H1 (cell line): ENCODE data around the gene CRYBG1. TPM values are rescaled to one million over a fixed set of nuclear protein-coding genes. Genes with fewer than 3 reads are reported as not detected.

Source experiments
- CTCF ChIA-PET: fragments of 300-600 bp; sonication (Branson Sonifier 250); formaldehyde crosslinking; loops from one replicate; lab custom pipeline; 2021; ENCODE audit not compliant: partially characterized antibody; lab: Charles Lee
- POLR2A ChIA-PET: fragments of 300-600 bp; sonication (Branson Sonifier 250); formaldehyde crosslinking; loops from one replicate; lab custom pipeline; 2021; ENCODE audit warnings: inconsistent platforms; ENCODE audit not compliant: partially characterized antibody; lab: Charles Lee
- DNase-seq, 2 experiments: peaks; one replicate each; pipeline versions ENCODE4 v3.0.0 to v3.0.0-alpha.2; 2010 to 2022; ENCODE audit warnings: low spot score in 2 of 2, low read depth in 1 of 2, mixed read lengths in 1 of 2
- FAIRE-seq: peaks from 2 replicates; lab custom pipeline; 2011; peaks lifted over from hg19 to GRCh38; lab: Jason Lieb, UNC
- H2AFZ ChIP-seq: 2 replicates; pipeline ENCODE4 v1.8.1; 2012; ENCODE audit warnings: low read length, inconsistent platforms
- H2AK5ac ChIP-seq: 2 replicates; pipeline ENCODE4 v1.6.1; 2013; ENCODE audit warnings: low read depth, low read length
- H2BK120ac ChIP-seq: replicated peaks from 2 replicates; pipeline ENCODE3; 2013; ENCODE audit warnings: low read depth, low read length, inconsistent platforms
- H2BK12ac ChIP-seq: 2 replicates; pipeline ENCODE4 v1.6.1; 2013; ENCODE audit warnings: low read depth, low read length
- H2BK15ac ChIP-seq: 2 replicates; pipeline ENCODE4 v1.6.1; 2013; ENCODE audit warnings: low read length
- H2BK20ac ChIP-seq: 2 replicates; pipeline ENCODE4 v1.6.1; 2013; ENCODE audit warnings: low read length
- H2BK5ac ChIP-seq: 2 replicates; pipeline ENCODE4 v1.6.1; 2013; ENCODE audit warnings: low read depth, low read length
- H3K14ac ChIP-seq: 2 replicates; pipeline ENCODE4 v1.6.1; 2013; ENCODE audit warnings: inconsistent platforms; ENCODE audit not compliant: insufficient read length
- H3K18ac ChIP-seq: 2 replicates; pipeline ENCODE4 v1.6.1; 2013; ENCODE audit warnings: low read length; ENCODE audit errors: extremely low read depth
- H3K23ac ChIP-seq: 2 replicates; pipeline ENCODE4 v1.6.1; 2013; ENCODE audit warnings: inconsistent platforms; ENCODE audit not compliant: insufficient read length
- H3K23me2 ChIP-seq: 2 replicates; pipeline ENCODE4 v1.6.1; 2013; ENCODE audit warnings: low read depth, low read length
- H3K27ac ChIP-seq: 2 replicates; pipeline ENCODE4 v1.6.1; 2011; ENCODE audit warnings: low read depth, low read length, inconsistent platforms
- H3K27me3 ChIP-seq, 4 experiments: replicated peaks in 1 of 4; 1 replicate in 1 of 4; 2 replicates in 3 of 4; pipeline versions ENCODE4 v1.6.1 to v1.8.1; 2011 to 2013; ENCODE audit warnings: low read length in 3 of 4, mild to moderate bottlenecking in 3 of 4, inconsistent platforms in 2 of 4, mixed read lengths in 2 of 4, moderate library complexity in 1 of 4; ENCODE audit not compliant: control insufficient read depth in 3 of 4, insufficient read depth in 3 of 4; ENCODE audit errors: extremely low read depth in 1 of 4
- H3K36me3 ChIP-seq, 4 experiments: 2 replicates each; pipeline versions ENCODE4 v1.6.1 to v1.8.1; 2011 to 2013; ENCODE audit warnings: mild to moderate bottlenecking in 4 of 4, low read length in 3 of 4, moderate library complexity in 2 of 4, control low read depth in 1 of 4, inconsistent platforms in 1 of 4; ENCODE audit not compliant: insufficient read depth in 4 of 4, control insufficient read depth in 2 of 4
- H3K4ac ChIP-seq: replicated peaks from 2 replicates; pipeline ENCODE3; 2013; ENCODE audit warnings: low read length, low read depth, mixed read lengths, inconsistent platforms; ENCODE audit not compliant: insufficient read length
- H3K4me1 ChIP-seq, 4 experiments: replicated peaks in 1 of 4; 1 replicate in 1 of 4; 2 replicates in 3 of 4; pipeline versions ENCODE4 v1.6.1 to v1.8.1; 2011 to 2013; ENCODE audit warnings: low read length in 3 of 4, inconsistent platforms in 2 of 4, mixed read lengths in 1 of 4; ENCODE audit not compliant: insufficient read depth in 4 of 4, control insufficient read depth in 3 of 4
- H3K4me2 ChIP-seq, 2 experiments: 2 replicates each; pipeline versions ENCODE4 v1.6.1 to v1.8.1; 2011 to 2013; ENCODE audit warnings: low read depth in 2 of 2, low read length in 2 of 2, control low read depth in 1 of 2, inconsistent platforms in 1 of 2, mild to moderate bottlenecking in 1 of 2; ENCODE audit not compliant: insufficient read depth in 1 of 2
- H3K4me3 ChIP-seq, 4 experiments: fragments of 200-600, 300-600 bp in 1 of 4; sonication (generic), shearing (Covaris generic), sonication (Bioruptor Twin) in 1 of 4; 2 replicates each; pipeline versions ENCODE4 v1.5.1 to v1.8.1; 2011 to 2016; ENCODE audit warnings: low read length in 4 of 4, low read depth in 3 of 4, control low read depth in 2 of 4, inconsistent platforms in 2 of 4, mild to moderate bottlenecking in 2 of 4, mixed read lengths in 1 of 4, moderate library complexity in 1 of 4; ENCODE audit not compliant: insufficient read depth in 2 of 4; ENCODE audit errors: extremely low read depth in 1 of 4
- H3K56ac ChIP-seq: replicated peaks from 2 replicates; pipeline ENCODE3; 2013; ENCODE audit warnings: low read depth, mild to moderate bottlenecking, mixed read lengths, low read length, inconsistent platforms; ENCODE audit not compliant: insufficient read length
- H3K79me1 ChIP-seq: 2 replicates; pipeline ENCODE4 v1.6.1; 2013; ENCODE audit warnings: low read depth, low read length, control low read depth
- H3K79me2 ChIP-seq, 2 experiments: 2 replicates each; pipeline versions ENCODE4 v1.6.1 to v1.8.1; 2012 to 2013; ENCODE audit warnings: low read length in 2 of 2, mild to moderate bottlenecking in 2 of 2, inconsistent platforms in 1 of 2; ENCODE audit not compliant: insufficient read depth in 2 of 2, control insufficient read depth in 1 of 2
- H3K9ac ChIP-seq, 4 experiments: replicated peaks in 1 of 4; 1 replicate in 1 of 4; 2 replicates in 3 of 4; pipeline versions ENCODE4 v1.6.1 to v1.8.1; 2011 to 2013; ENCODE audit warnings: low read depth in 3 of 4, low read length in 3 of 4, control low read depth in 2 of 4, mild to moderate bottlenecking in 2 of 4, moderate library complexity in 2 of 4, inconsistent platforms in 1 of 4; ENCODE audit errors: extremely low read depth in 1 of 4
- H3K9me3 ChIP-seq, 2 experiments: 2 replicates each; pipeline versions ENCODE4 v1.6.1 to v1.8.1; 2012 to 2013; ENCODE audit warnings: mild to moderate bottlenecking in 2 of 2, moderate library complexity in 2 of 2, control low read depth in 1 of 2, inconsistent platforms in 1 of 2, low read depth in 1 of 2, low read length in 1 of 2, mixed read lengths in 1 of 2; ENCODE audit not compliant: insufficient read depth in 2 of 2
- H4K20me1 ChIP-seq, 2 experiments: replicated peaks in 1 of 2; 2 replicates each; pipeline versions ENCODE3 to v1.8.1; 2011 to 2013; ENCODE audit warnings: inconsistent platforms in 2 of 2, low read length in 2 of 2, mild to moderate bottlenecking in 1 of 2; ENCODE audit not compliant: insufficient read depth in 2 of 2, control insufficient read depth in 1 of 2
- H4K5ac ChIP-seq: 2 replicates; pipeline ENCODE4 v1.6.1; 2013; ENCODE audit warnings: low read length, low read depth, mixed read lengths, inconsistent platforms; ENCODE audit not compliant: insufficient read length
- H4K8ac ChIP-seq: 2 replicates; pipeline ENCODE4 v1.8.0; 2013; ENCODE audit warnings: mild to moderate bottlenecking, moderate library complexity, low read length, inconsistent platforms; ENCODE audit not compliant: insufficient read depth; ENCODE audit errors: extremely low read depth
- H4K91ac ChIP-seq: replicated peaks from 2 replicates; pipeline ENCODE3; 2013; ENCODE audit warnings: low read length, mixed read lengths, inconsistent platforms; ENCODE audit not compliant: insufficient read length
- GABPA ChIP-seq: IDR thresholded peaks from 2 replicates; pipeline ENCODE4 v1.6.1; 2011; ENCODE audit warnings: mild to moderate bottlenecking, low read length, moderate library complexity, borderline replicate concordance; ENCODE audit not compliant: insufficient read depth
- RBBP5 ChIP-seq: IDR thresholded peaks from 2 replicates; pipeline ENCODE4 v1.7.1; 2012; ENCODE audit warnings: low read depth, mild to moderate bottlenecking, inconsistent platforms, low read length, moderate library complexity, borderline replicate concordance
- RFX5 ChIP-seq: IDR thresholded peaks from 2 replicates; pipeline ENCODE4 v1.6.1; 2011; ENCODE audit warnings: low read depth, low read length, improper control_type of control experiment, borderline replicate concordance
- SIRT6 ChIP-seq: IDR thresholded peaks from one replicate; pipeline ENCODE4 v1.7.1; 2012; ENCODE audit warnings: low read length, inconsistent platforms
- SP1 ChIP-seq: IDR thresholded peaks from 2 replicates; pipeline ENCODE4 v1.6.1; 2011; ENCODE audit warnings: low read depth, low read length
- SRF ChIP-seq: IDR thresholded peaks from 2 replicates; pipeline ENCODE4 v1.6.1; 2011; ENCODE audit warnings: mild to moderate bottlenecking, low read depth, low read length, moderate library complexity
- TAF1 ChIP-seq: IDR thresholded peaks from 2 replicates; pipeline ENCODE4 v1.6.1; 2011; ENCODE audit warnings: mild to moderate bottlenecking, low read depth, low read length
- YY1 ChIP-seq: IDR thresholded peaks from 2 replicates; pipeline ENCODE4 v1.6.1; 2011; ENCODE audit warnings: low read depth, mild to moderate bottlenecking, low read length
- WGBS, 2 experiments: shearing (Covaris generic) in 1 of 2; methylation state at CpG; one replicate each; pipeline versions ENCODE4 v1.1.6 to v1.1.7; 2013 to 2015; ENCODE audit warnings: low lambda C conversion rate in 2 of 2, mixed read lengths in 2 of 2, inconsistent platforms in 1 of 2, low coverage in 1 of 2, missing lambda C conversion rate in 1 of 2; ENCODE audit not compliant: insufficient replicate concordance in 2 of 2, insufficient coverage in 1 of 2, insufficient read length in 1 of 2; ENCODE audit errors: extremely low coverage in 1 of 2, missing lambda C conversion rate in 1 of 2; 5-methylcytosine and 5-hydroxymethylcytosine counted together
- polyA plus RNA-seq, 7 experiments: library from polyadenylated mRNA; depleted of rRNA in 3 of 7; stranded (reverse) in 5 of 7; unstranded in 2 of 7; fragments of >200 nt in 5 of 7; fragments of 200-250 nt in 2 of 7; gene quantifications; 1 replicate in 5 of 7; 2 replicates in 1 of 7; 4 replicates in 1 of 7; pipeline versions ENCODE4 v1.2.1 to v1.2.3, GENCODE V29; 2011 to 2013; ENCODE audit warnings: missing spikeins in 2 of 7, mixed read lengths in 2 of 7
- total RNA-seq: library from RNA; stranded (reverse); fragmentation: NEBNext Ultra II Directional; extraction: Animal tissue kit (Norgen Biotek cat#: 25700); gene quantifications from 2 replicates; pipeline ENCODE4 v1.2.1, GENCODE V29; 2021
- TF ChIP-seq, protein P1 (sequence below), 3 experiments: IDR thresholded peaks; 1 replicate in 2 of 3; 2 replicates in 1 of 3; pipeline versions ENCODE4 v1.5.1 to v1.6.1; 2011; ENCODE audit warnings: low read length in 3 of 3, mild to moderate bottlenecking in 3 of 3, inconsistent platforms in 2 of 3, low read depth in 1 of 3, moderate library complexity in 1 of 3; ENCODE audit not compliant: insufficient read depth in 1 of 3; ENCODE audit errors: control extremely low read depth in 1 of 3
- TF ChIP-seq, protein P2 (sequence below): IDR thresholded peaks from 2 replicates; pipeline ENCODE4 v1.6.1; 2012; ENCODE audit warnings: low read length, inconsistent platforms

CRYBG1 gene
- total and polyA plus RNA-seq, 2 of the 8 experiments (the other 6 are each of a cell fraction or from before 2014, with no cell fraction given), result 2.2 to 11.6 TPM

DNA sequence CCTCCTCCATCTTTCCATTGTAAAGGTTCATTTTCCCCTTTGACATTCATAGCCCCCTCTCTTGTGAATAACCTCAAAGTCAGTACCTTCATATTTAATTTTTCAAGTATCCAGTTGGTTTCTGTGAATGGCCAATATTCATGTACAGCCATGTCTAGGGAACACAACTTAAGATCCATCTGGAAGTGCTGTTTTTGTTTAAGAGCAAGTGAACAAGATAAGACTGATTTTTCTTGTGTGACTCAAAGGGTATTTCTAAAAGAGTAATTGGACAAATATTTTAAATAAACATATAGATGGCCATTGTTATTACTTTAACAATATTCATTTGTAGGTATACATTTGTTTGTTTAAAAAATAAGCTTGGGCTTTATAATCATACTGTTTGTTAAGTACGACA lies 175.8 kb downstream of the CRYBG1 start:
- H3K36me3 ChIP-seq, result no peaks in the 10 kb centered on the region
- ChIA-PET POLR2A (no interaction called here), CTCF (interaction anchor here (2.1 kb wide), 1 partner anchor 30 kb away, joined by 4 read pairs; no protein-coding TSS in a partner anchor)
- H3K27me3 ChIP-seq, result no peaks in the 10 kb centered on the region
- no peaks in the 10 kb centered on the region for H3K23me2 ChIP-seq
- no peak overlapping the region for H4K91ac ChIP-seq
- 83% methylated on average over 1 of the region's 1 CpG; no CpG with 5 or more reads in 1 of the 2 experiments for WGBS, 2 experiments
- no peak overlapping the region for H3K4me3 ChIP-seq
- H4K20me1 ChIP-seq, result no peaks in the 10 kb centered on the region
- no peak overlapping the region for H2BK5ac ChIP-seq
- H3K4ac ChIP-seq, result no peak overlapping the region
- H3K56ac ChIP-seq, result no peak overlapping the region
- H4K8ac ChIP-seq, result no peak overlapping the region
- no peak overlapping the region for H3K18ac ChIP-seq
- no peak overlapping the region for H2BK12ac ChIP-seq
- H2BK15ac ChIP-seq, result no peak overlapping the region
- peaks cover 0 to 4% (median 0%) of the 10 kb centered on the region in 4 experiments; a peak in 1 of 7 replicates for H3K4me1 ChIP-seq
- H3K9ac ChIP-seq, result no peak overlapping the region
- H3K27ac ChIP-seq, result no peak overlapping the region
- H2BK120ac ChIP-seq, result no peak overlapping the region
- no peak overlapping the region for H3K4me2 ChIP-seq
- H3K79me1 ChIP-seq, result no peaks in the 10 kb centered on the region
- no peaks in the 10 kb centered on the region for H3K79me2 ChIP-seq
- H3K9me3 ChIP-seq, result no peaks in the 10 kb centered on the region
- no peak overlapping the region for H2AFZ ChIP-seq
- H4K5ac ChIP-seq, result no peak overlapping the region
- no peak overlapping the region for H3K14ac ChIP-seq
- H2BK20ac ChIP-seq, result no peak overlapping the region
- DNase-seq (no peak), FAIRE-seq (no peak)
- no peak overlapping the region for H2AK5ac ChIP-seq
- no peak overlapping the region for H3K23ac ChIP-seq
- no peak for TF ChIP-seq TAF1
- no peak for TF ChIP-seq GABPA
- TF ChIP-seq SRF, result no peak
- TF ChIP-seq SP1, result no peak
- TF ChIP-seq, protein P1, sequence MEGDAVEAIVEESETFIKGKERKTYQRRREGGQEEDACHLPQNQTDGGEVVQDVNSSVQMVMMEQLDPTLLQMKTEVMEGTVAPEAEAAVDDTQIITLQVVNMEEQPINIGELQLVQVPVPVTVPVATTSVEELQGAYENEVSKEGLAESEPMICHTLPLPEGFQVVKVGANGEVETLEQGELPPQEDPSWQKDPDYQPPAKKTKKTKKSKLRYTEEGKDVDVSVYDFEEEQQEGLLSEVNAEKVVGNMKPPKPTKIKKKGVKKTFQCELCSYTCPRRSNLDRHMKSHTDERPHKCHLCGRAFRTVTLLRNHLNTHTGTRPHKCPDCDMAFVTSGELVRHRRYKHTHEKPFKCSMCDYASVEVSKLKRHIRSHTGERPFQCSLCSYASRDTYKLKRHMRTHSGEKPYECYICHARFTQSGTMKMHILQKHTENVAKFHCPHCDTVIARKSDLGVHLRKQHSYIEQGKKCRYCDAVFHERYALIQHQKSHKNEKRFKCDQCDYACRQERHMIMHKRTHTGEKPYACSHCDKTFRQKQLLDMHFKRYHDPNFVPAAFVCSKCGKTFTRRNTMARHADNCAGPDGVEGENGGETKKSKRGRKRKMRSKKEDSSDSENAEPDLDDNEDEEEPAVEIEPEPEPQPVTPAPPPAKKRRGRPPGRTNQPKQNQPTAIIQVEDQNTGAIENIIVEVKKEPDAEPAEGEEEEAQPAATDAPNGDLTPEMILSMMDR (IDR thresholded peaks at IDR 0.05; ENCODE audit: control extremely low read depth in 1 of 3, insufficient read depth in 1 of 3, low read depth in 1 of 3, low read length in 3 of 3), result no peak
- TF ChIP-seq RBBP5, result no peak
- TF ChIP-seq, protein P2, sequence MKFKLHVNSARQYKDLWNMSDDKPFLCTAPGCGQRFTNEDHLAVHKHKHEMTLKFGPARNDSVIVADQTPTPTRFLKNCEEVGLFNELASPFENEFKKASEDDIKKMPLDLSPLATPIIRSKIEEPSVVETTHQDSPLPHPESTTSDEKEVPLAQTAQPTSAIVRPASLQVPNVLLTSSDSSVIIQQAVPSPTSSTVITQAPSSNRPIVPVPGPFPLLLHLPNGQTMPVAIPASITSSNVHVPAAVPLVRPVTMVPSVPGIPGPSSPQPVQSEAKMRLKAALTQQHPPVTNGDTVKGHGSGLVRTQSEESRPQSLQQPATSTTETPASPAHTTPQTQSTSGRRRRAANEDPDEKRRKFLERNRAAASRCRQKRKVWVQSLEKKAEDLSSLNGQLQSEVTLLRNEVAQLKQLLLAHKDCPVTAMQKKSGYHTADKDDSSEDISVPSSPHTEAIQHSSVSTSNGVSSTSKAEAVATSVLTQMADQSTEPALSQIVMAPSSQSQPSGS, result no peak
- no peak for TF ChIP-seq YY1
- no peak for TF ChIP-seq SIRT6
- TF ChIP-seq RFX5, result no peak
